HG03280 (cell line): ENCODE results near the gene CKAP5.
A peak's percentile ranks its signal among the peaks of the same experiment; 100 is the strongest.

ENCODE experiments used
- ATAC-seq: cut with Tn5 transposase; IDR thresholded peaks from one replicate; pipeline ENCODE4 v1.9.1; 2021; ENCODE audit warnings: mild to moderate bottlenecking, moderate library complexity; ENCODE audit not compliant: unreplicated experiment

CKAP5 gene

GRCh38 chr11:46705070-46705688, 140.9 kb downstream of the CKAP5 start:
- ATAC-seq = no peak

DNA sequence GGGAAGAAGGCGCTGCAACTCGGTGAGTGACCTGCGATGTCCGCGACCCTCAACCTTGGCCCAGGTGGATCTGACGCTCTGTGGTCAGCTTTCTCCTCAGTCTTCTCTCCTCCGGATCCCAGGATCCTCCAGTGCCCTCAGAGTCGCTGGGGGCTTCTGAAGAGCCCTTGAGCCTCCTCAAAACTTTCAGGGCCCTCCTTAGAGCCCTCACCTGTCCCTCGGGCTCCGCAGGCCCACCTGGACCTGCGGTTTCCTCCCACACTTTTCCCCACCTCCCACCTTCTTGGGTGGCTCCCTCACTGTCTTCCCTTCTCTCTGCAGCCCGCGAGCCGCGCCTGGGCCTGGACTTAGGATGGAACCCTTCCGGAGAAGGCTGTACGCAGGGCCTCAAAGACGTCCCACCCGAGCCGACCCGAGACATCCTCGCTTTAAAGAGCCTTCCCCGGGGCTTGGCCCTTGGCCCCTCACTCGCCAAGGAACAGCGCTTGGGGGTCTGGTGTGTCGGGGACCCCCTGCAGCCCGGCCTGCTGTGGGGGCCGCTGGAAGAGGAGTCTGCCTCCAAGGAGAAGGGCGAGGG, 144.9 kb downstream of the CKAP5 start:
- no peak for ATAC-seq

DNA sequence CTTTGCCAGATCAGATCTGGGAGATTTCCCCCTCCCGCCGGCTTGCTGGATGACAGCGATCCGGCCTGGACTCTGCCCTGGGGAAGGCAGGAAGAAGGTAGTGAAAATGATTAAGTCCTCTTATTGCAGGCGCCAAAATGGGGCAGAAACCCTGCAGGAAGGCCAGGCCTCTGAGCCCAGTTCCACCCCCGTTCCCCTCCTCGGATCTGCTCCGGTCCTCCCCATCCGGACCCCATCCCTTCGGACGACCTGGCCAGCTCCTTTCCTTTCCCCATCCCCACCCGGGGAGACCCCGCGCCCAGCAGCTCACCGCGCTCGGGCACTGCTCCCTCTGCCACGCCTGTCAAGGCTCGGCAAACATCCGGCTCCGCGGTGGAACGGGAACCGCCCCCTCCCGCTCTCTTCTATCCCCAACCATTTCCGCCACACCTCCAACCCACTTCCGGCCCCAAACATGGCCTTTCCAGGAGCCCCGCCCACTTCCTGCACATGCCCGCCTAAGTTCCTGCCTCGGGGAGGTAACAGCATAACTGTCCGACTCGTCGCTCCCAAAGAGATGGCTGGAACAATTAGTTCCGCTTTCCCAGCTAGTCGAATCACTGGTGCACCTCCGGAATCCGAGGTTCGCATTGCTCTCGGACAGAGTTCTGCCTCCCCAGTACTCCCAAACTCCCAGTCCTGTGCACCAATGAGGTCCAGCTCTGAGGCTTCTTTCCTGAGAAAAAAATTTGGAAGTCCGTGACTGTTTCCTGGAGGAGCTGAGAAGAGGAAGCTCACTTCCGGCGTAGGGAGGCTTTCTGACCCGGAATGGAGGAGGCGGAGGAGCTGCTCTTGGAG, 145.6 kb downstream of the CKAP5 start, which contains the start of the genes ARHGAP1 and ZNF408:
TSS of gene ARHGAP1 (minus strand) at position 379 of the 837 bp plus-strand sequence. CDS start 4,512 bp downstream, outside the sequence.
TSS of gene ZNF408 (plus strand) at position 791 of the 837 bp plus-strand sequence. CDS start at position 808, 17 bp downstream.
- peak; percentile 89 for ATAC-seq

- ATAC-seq = no peak
Observed at GRCh38 chr11:46698597-46698996, 147.5 kb downstream of the CKAP5 start.

DNA sequence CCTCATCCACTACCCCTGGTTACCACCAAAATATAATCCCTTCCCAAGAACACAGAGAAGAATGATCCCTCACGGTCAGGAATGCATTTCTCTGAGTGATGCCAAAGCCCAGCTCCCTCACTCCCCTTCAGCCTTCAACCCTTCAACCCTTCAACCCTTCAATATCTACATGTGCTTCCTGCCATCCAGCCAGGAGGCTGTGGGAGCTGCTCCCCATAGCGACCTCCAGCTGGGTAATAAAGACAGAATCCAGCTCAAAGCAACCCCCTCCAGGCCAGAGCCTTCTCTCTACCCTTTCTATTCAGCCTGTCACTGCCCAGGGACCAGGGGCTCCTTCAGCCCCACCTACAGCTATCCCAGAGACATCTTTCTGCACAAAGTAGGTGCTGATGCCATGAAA, 148.4 kb downstream of the CKAP5 start:
- ATAC-seq = no peak

DNA sequence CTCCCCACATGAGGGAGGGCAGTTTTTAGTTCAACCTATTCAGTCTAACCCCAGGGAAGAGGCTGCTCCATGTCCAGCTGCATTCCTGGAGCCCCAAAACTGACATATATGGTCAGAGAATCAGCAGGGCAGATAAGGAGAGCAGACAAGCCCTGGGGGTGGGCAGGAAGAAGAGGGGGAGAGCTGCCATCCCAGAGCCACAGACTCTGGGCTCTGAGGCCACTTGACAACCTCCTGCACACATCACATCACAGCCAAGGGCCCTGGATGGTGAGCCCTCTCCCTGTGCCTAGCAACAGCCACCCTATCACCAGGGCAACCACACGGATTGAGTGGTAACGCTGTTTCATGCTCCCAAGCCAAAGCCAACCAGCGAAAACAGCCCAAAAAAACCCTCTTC, 148.8 kb downstream of the CKAP5 start:
- ATAC-seq = no peak

DNA sequence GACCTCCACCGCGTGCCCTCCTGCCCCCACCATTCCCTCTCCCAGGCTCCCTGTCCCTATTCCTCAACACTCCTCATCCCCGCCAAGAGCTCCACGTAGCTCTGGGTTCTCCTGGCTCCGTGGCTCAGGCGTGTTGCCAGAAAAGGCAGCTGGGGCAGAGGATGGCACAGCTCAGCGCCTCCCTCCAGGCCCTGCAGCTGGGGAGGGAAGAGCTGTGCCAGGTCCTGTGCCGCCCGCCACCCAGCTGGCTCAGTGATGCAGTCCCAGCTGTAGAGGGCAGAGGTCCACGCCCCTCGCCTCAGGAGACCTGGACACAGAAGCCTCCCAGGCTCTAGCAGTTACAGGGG, 149.9 kb downstream of the CKAP5 start:
- no peak for ATAC-seq

- no peak for ATAC-seq
Observed at GRCh38 chr11:46695345-46696211, 150.5 kb downstream of the CKAP5 start.

DNA sequence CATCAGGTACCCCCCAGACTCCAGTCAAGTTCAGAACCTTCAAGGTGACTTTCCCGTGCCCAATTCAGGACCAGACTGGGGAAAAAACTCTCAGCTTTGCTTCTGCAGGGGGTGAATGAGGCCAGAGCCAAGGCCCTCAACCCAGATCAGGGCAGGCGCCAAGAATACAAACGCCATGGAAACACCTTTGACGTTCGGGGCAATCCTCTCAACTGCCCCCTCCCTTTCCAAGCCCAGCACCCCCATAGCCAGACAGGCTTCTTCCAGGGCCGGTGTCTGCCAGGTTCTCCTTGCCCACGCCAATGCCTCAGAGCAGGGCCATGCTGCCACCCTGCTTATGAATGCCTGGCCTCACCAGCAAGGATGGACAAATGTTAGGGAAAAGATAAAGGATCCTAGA, 151.5 kb downstream of the CKAP5 start:
- no peak for ATAC-seq

GRCh38 chr11:46694072-46694471, 152.0 kb downstream of the CKAP5 start:
- no peak for ATAC-seq

DNA sequence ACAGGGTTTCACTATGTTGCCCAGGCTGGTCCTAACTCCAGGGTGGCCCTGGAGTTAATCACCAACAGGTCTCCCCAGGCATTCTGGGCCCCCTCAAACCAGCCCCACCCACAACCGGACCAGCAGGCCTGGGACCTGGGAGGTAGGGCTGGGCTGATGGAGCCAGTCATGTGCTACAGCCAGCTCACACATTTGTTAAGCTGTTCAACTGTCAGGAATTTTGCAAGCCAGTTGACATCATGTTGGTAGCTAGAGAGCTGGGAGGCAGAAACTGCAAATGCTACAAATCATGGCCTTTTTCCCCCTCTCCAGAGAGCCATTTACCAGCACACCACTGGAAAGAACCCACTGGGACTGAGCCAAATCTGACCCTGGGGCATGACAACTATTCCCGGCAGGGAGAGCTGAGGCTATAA, 152.5 kb downstream of the CKAP5 start:
- no peak for ATAC-seq
